Measurements from ENCODE around the gene CHST15. TPM values are rescaled to one million over a fixed set of nuclear protein-coding genes. Genes with fewer than 3 reads are reported as not detected.

Gene CHST15
- total and polyA plus RNA-seq, 2 of the 13 experiments (the other 11 are each of a cell fraction or from before 2014, with no cell fraction given): 1.4 to 94.7 TPM

- POLR2A ChIA-PET: no interaction called here
- no peak for ATAC-seq
- TF ChIP-seq DNMT1 (CRISPR knock-in tag; IDR thresholded peaks at IDR 0.05): no peak
- TF ChIP-seq SIN3B (IDR thresholded peaks at IDR 0.05; ENCODE audit: low read length): no peak
- no peak for TF ChIP-seq ZNF652 (CRISPR knock-in tag; IDR thresholded peaks at IDR 0.05; ENCODE audit: borderline replicate concordance, low read depth)
- TF ChIP-seq ZNF775 (CRISPR knock-in tag; IDR thresholded peaks at IDR 0.05; ENCODE audit: borderline replicate concordance): no peak
- no peak for TF ChIP-seq NFKBIZ (CRISPR knock-in tag; IDR thresholded peaks at IDR 0.05)
- TF ChIP-seq RCOR2 (CRISPR knock-in tag; IDR thresholded peaks at IDR 0.05): no peak
- TF ChIP-seq ZNF597 (CRISPR knock-in tag; IDR thresholded peaks at IDR 0.05): no peak
- no peak for TF ChIP-seq PRDM4 (CRISPR knock-in tag; IDR thresholded peaks at IDR 0.05; ENCODE audit: borderline replicate concordance)
- TF ChIP-seq MTF1 (CRISPR knock-in tag; IDR thresholded peaks at IDR 0.05): no peak
- TF ChIP-seq ZNF337 (CRISPR knock-in tag; IDR thresholded peaks at IDR 0.05; ENCODE audit: borderline replicate concordance, low read depth): no peak
- TF ChIP-seq ZNF574 (CRISPR knock-in tag; IDR thresholded peaks at IDR 0.05): no peak
- TF ChIP-seq NRL (CRISPR knock-in tag; IDR thresholded peaks at IDR 0.05; ENCODE audit: borderline replicate concordance): no peak
- no peak for TF ChIP-seq JUN (CRISPR knock-in tag; IDR thresholded peaks at IDR 0.05)
- no peak for TF ChIP-seq GFI1 (CRISPR knock-in tag; IDR thresholded peaks at IDR 0.05; ENCODE audit: borderline replicate concordance)
- TF ChIP-seq ZNF280D (CRISPR knock-in tag; IDR thresholded peaks at IDR 0.05): no peak
These were observed 16.0 kb downstream of the CHST15 start for GRCh38 chr10:124077208-124077993.

More at GRCh38 chr10:124077208-124077993, 16.0 kb downstream of the CHST15 start:
- H4K20me1 ChIP-seq (ENCODE audit: insufficient read depth, low read length): peaks cover 99% of the 10 kb centered on the region
- CTCF ChIA-PET (ENCODE audit: low intra/inter-chr PET ratio, low total read pairs): no interaction called here
- no peaks in the 10 kb centered on the region for H3K27me3 ChIP-seq (ENCODE audit: control insufficient read depth in 1 of 2, insufficient read depth in 2 of 2, low read length in 2 of 2)
- FAIRE-seq (no peak), DNase-seq (ENCODE audit: low spot score) (no peak)
- peaks cover 15 to 41% of the 10 kb centered on the region in 2 experiments for H3K36me3 ChIP-seq (replicated peaks in 1 of 2; ENCODE audit: control insufficient read depth in 1 of 2, insufficient read depth in 2 of 2, low read length in 2 of 2)
- no peak overlapping the region for H3K27ac ChIP-seq (ENCODE audit: extremely low read length, insufficient read depth, low read length)
- no TSS peak for BruUV-seq (replicated peaks)
- intact Hi-C loops (cut with micrococcal nuclease; ENCODE audit: unreplicated experiment): no loop called here
- 97% methylated on average over 12 of the region's 12 CpGs for WGBS (ENCODE audit: low lambda C conversion rate)
- H2AFZ ChIP-seq (ENCODE audit: low read length): no peak overlapping the region
- H3K9ac ChIP-seq (ENCODE audit: insufficient read depth, low read depth, low read length): no peak overlapping the region
- H3K79me2 ChIP-seq (ENCODE audit: insufficient read depth, low read length): peaks cover 97% of the 10 kb centered on the region
- H3K4me2 ChIP-seq (ENCODE audit: low read depth, low read length): no peak overlapping the region
- H3K9me3 ChIP-seq (ENCODE audit: low read length): no peaks in the 10 kb centered on the region
- in situ Hi-C loops (cut with HindIII; ENCODE audit: extremely low pct_ligation_motif_present, low pct_unique_long_range_greater_than_20kb): no loop called here
- no peak overlapping the region for H3K4me3 ChIP-seq (replicated peaks in 1 of 3; ENCODE audit: insufficient read depth in 1 of 3, low read depth in 2 of 3, low read length in 3 of 3)
- H3K4me1 ChIP-seq (ENCODE audit: insufficient read depth, low read length): peaks cover 92% of the 10 kb centered on the region

Data from HepG2 (cell line).